GM21737 (cell line): ENCODE results near the gene RNF187.

Experiments
- ATAC-seq: cut with Tn5 transposase; IDR thresholded peaks from one replicate; pipeline ENCODE4 v1.9.1; 2021; ENCODE audit warnings: mild to moderate bottlenecking, moderate library complexity; ENCODE audit not compliant: unreplicated experiment

The RNF187 gene

DNA sequence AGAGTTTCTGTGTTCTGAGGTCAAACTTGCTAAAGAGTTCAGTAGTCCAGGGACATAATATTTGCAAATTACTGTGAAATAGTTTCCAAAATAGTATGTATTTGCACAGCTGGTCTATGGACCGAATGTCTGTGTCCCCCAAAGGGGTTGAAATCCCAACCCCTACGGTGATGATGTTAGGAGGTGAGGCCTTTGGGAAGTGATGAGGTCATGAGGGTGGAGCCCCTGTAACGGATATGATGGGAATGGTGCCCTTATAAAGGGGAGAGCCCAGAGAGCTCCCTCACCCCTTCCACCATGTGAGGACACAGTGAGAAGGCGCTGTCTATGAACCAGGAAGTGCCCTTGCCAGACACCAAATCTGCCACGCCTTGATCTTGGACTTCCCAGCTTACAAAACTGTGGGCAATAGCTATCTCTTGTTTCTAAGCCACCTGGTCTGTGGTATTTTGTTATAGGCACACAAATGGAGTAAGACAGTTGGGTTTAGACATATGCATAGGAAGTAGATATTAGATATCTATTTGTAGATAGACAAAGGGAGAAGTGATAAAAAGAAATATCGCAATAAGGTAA lies 21.7 kb downstream of the RNF187 start:
- ATAC-seq: no peak

DNA sequence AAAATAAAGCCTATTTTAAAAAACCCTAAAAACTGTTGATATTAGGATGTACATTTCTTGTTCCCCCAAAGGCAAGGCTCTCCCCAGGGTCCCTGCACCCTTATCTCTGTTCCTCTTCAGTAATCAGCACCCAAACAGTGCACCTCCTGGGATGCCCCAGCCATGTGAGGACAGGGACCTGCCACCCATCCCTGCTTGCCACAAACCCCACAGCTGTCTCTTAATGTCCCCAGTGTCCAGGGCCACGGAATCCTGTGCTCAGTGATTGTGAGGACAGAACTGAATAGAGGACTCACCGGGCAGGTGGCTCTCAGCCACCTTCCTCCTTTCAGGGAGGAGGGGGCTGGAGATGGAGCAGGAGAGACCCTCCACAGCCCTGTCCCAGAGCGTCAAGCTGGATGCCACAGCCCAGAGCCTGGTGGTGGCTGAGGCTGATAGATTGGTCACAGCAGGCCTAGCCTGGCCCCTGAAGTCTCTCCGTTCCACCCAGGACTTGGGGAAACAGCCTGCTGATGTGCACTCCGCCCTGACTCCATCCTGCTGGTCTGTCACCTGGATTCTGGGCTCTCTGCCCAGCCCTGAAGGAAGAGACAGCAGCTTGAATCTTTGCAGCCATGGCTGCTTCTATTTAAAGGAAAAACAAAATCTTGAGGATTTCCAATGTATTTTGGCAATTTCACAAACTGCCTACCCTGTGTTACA lies 23.1 kb downstream of the RNF187 start:
- no peak for ATAC-seq

DNA sequence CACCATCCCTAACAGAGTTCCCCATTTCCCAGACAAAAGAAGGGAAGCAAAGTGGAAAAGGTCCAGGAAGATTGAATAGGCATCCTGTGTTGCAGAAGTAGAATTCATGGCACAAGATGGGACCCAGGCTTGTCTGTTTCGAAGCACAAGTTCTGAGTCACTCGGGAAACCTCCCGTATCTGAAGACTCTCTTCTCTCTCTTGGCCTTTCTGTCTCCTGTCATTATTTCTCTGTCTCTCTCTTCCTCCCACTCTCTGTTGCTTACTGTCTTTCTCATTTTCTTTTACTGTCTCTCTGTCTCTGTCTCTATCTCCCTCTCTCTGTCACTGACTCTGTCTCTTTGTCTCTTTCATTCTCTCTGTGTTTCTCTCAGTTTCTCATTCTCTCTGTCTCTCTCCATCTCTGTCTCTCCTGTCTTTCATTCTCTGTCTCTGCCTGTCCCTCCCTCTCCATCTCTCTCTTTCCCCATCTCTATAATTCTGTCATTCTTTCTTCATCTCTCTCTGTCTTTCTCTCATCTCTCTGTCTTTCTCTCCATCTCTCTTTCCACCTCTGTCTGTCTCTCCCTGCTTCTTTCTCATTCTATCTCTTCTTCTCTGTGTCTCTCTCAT lies 23.7 kb downstream of the RNF187 start:
- no peak for ATAC-seq

DNA sequence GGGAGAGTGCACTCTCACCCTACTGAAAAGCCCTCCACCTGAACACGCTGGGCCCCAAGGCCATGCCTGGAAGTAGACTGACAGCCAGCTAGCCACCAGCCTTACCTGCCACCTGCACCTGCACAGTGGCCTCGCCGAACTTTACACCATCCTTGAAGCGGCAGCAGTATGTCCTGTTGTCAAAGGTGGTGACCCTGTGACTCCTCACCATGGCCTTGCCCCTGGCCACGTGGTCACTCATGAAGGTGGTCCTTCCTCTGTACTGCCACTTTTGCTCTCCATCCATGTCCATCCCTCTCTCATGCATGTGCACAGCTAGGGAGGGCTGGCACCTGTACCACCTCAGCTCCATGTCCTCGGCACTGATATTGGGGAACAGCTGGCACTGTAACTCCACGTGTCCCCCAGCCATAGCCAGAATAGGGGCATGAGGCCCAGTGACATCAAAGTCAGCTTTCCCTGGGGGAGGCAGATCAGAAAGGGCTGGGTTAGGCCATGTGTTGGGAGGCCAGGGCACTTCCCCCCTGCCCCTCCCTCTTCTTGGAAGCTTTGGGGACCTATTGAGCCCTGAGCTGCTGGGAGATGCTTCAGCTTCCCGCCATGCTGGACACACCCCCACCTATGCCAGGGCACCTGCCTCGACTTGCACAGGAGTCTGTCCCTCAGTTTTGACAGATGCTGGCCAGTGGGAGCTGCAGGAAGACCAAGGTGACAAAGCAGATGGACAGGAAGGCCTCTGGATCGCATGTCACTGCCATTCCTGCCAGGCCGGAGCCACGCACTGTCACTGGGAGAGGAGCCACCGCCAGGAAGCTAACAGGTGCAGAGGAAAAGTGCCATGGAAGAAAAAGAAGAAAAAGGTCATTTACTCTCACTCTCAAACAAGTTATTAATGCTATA lies 24.6 kb downstream of the RNF187 start:
- no peak for ATAC-seq

DNA sequence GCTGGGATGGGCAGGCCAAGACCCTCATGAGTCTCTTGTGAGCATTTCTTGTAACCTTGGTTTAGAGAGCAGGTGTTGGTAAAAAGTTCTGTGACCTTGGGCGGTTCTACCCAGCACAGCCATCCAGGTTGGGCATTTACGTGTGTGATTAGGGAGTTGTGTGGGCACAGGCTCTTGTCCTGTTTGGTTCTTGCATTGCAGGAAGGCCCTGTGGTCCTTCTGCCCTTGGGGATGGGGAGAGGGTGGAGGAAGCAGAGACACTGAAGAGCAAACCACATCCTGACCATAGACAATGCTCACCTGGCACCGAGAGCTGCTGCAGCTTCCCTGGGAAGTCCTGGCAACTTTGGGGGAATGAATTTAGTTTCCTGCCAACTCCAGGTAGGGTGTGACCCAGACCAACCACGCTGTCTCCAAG lies 25.6 kb downstream of the RNF187 start:
- no peak for ATAC-seq

DNA sequence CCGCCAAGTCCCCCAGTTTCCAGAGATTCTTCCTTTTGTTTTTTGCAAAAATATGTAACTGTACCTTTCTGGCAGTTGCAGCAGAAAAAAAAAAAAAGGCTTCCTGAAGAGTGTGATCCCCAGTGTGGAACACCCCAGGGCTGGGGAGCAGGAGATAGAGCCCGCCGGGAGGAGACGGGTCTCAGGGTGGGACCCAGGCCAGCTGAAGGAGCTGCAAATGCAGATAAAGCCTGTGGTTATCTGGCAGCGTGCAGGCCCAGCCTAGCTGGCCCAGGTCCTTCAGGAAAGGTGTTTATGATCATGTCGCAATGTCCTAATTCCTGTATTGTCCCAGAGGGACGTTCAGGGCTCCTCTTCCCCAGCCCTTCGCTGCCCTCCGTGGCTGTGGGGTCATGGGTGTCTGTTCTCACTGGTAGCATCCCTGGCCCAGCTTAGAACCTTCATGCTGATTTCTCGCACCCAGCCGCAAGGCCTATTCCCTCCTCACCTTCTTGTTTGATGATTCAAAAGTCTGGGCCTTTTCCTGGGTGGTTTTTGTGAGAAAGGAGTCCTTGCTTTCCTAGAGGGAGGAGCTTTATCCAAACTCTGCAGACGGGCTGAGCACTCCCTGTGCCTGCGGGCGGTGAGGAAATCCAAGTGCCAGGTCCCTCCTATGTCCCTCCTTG lies 26.2 kb downstream of the RNF187 start:
- ATAC-seq: no peak

DNA sequence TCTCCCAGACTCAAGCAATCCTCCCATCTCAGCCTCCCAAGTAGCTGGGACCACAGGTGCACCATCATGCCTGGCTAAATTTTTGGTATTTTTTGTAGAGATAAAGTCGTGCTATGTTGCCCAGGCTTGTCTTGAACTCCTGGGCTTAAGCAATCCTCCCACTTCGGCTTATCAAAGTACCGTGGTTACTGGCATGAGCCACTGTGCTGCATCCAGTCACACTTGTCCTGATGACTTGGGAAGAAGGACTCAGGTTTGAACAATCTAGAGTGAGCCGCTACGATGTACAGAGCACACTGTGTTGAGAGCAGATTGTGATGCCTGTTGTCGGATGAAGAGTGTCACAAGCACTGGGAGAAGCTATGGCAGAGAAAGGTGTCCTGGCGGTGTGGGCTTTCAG lies 27.2 kb downstream of the RNF187 start:
- no peak for ATAC-seq

DNA sequence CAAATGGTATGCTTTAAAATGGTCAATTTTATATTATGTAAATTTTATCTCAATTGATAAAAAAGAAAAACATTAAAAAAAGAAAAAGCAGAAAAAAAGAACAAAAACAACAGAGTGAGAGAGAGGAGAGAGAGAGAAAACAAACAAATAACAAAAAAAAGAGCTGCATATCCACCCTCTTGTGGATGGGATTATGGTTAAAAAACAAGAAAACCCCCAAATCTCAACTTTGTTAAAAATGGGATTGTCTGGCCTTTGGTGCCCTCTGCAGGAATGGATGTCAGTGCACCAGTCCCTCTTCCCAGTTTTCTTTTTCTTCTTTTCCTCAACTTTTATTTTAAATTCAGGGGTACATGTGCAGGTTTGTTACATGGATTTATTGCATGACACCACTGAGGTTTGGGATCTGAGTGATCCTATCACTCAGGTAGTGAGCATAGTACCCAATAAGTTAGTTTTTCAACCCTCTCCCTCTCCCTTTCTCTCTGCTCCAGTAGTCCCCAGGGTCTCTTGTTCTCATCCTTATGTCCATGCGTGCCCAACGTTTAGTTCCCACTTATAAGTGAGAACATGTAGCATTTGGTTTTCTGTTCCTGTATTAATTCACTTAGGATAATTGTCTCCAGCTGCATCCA lies 28.1 kb downstream of the RNF187 start:
- ATAC-seq: no peak

DNA sequence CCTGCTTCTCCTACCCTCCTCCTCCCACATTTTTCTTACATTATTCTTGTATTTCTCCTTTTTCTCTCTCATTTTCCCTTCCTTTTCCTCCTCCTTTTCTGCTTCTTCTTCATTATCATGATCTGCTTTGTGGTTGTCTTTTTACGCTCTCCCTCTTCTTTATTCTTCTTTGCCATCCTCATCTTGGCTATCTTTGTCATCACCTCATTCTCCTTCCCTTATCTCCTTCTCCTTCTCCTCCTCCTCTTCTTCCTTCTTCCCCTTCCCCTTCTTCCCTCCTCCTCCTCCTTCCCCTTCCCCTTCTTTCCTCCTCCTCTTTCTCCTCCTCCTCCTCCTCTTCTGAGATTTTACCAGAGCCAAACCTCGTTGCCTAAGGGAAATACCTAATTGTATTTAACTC lies 30.5 kb downstream of the RNF187 start:
- ATAC-seq: no peak

DNA sequence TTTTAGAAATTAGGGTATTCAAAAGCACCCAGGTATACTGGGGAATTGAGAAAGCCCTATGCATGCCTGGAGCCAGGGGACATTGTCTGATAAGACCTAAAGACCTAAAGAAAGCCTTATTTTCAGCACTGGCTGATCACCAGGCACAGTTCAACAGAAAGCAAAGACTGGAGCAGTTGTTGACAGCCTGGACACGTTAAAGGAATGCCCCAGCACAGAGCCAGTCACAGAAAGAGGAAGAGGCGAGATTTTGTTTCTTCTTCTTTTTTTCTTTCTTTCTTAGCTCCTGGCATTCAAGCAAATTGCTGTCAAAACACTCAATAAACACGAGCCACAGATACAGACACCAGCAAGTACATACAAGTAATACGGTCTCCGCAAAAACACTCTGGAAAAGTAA lies 40.4 kb downstream of the RNF187 start:
- no peak for ATAC-seq

DNA sequence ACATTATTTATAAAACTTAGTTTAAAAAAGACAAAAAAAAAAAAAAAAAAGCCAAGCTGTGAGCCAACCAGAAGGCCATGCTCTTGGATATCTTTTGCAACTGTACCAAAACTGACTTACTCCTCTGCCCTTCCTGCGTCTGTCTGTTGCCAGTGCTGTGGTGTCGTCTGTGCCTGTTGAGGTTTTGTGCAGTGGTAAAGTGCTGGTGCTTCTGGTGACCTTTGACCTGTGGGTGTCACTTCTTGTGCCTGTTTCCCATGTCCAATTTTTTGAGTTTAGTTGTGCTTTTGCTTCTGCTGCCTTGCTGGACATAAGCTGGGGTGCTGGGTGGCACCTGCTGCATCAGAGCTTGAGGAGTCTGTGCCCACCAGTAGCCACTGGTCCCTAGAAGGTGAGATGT lies 41.4 kb downstream of the RNF187 start:
- no peak for ATAC-seq

DNA sequence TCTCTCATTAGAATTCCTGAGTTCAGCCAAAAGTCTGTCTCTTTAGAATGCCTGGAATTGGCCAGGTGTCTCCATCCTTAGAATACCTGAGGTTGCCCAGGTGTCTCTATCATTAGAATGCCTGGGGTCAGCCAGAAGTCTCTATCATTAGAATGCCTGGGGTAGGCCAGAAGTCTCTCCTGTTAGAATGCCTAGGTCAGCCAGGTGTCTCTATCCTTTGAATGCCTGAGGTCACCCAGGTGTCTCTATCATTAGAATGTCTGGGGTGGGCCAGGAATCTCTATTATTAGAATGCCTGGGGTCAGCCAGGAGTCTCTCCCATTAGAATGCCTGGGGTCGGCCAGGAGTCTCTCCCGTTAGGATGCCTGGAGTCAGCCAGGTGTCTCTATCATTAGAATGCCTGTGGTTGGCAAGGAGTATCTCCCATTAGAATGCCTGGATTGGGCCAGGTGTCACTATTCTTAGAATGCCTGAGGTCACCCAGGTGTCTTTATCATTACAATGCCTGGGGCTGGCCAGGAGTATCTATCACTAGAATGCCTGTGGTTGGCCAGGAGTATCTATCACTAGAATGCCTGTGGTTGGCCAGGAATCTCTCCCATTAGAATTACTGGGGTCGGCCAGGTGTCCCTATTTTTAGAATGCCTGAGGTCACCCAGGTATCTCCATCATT lies 43.0 kb downstream of the RNF187 start:
- no peak for ATAC-seq

DNA sequence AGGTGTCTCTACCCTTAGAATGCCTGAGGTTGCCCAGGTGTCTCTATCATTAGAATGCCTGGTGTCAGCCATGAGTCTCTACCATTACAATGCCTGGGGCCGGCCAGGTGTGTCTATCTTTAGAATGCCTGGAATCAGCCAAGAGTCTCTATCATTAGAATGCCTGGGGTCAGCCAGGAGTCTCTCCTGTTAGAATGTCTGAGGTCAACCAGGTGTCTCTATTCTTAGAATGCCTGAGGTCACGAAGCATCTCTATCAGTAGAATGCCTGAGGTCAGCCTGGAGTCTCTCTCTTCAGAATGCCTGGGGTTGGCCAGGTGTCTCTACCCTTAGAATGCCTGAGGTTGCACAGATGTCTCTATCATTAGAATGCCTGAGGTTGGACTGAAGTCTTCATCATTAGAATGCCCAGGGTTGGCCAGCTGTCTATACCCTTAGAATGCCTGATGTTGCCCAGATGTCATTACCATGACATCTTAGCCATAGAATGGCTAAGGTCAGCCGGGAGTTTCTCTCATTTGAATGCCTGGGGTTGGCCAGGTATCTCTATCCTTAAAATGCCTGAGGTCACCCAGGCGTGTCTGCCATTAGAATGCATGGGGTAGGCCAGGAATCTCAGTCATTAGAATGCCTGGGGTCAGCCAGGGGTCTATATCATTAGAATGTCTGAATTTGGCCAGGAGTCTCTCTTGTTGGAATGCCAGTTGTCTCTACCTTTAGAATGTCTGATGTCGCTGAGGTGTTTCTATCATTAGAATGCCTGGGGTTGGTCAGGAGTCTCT lies 44.0 kb downstream of the RNF187 start:
- no peak for ATAC-seq

DNA sequence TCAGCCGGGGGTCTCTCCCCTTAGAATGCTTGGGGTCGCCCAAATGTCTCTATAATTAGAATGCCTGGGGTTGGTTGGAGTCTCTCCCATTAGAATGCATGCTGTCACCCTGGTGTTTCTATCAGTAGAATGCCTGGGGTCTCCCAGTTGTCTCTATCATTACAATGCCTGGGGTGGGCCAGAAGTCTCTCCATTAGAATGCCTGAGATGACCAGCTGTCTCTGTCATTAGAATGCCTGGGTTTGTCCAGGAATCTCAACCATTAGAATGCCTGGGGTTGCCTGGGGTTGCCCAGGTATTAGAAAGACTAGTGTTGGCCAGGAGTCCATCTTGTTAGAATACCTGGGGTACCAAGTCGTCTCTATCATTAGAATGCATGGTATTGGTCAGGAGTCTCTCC lies 51.6 kb downstream of the RNF187 start:
- no peak for ATAC-seq

DNA sequence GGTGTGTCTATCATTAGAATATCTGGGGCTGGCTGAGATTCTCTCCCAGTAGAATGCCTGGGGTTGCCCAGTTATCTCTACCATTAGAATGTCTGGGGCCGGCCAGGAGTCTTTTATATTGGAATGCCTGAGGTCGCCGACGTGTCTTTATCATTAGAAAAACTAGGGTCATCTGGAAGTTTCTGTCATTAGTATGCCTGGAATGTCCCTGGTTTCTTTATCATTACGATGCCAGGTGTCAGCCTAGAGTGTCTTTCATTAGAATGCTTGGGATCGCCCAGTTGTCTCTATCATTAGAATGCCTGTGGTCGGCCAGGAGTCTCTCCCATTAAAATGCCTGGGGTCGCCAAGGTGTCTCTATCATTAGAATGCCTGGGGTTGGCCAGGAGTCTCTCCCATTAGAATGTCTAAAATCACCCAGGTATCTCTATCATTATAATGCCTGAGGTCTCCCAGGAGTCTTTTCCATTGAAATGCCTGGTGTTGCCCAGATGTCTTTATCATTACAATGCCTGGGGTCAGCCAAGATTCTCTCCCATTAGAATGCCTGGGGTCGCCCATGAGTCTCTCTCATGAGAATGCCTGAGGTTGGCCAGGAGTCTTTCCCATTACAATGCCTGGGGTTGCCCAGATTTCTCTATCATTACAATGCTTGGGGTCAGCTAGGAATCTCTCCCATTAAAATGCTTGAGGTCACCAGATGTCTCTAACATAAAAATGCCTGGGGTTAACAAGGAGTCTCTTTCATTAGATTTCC lies 53.2 kb downstream of the RNF187 start:
- no peak for ATAC-seq

DNA sequence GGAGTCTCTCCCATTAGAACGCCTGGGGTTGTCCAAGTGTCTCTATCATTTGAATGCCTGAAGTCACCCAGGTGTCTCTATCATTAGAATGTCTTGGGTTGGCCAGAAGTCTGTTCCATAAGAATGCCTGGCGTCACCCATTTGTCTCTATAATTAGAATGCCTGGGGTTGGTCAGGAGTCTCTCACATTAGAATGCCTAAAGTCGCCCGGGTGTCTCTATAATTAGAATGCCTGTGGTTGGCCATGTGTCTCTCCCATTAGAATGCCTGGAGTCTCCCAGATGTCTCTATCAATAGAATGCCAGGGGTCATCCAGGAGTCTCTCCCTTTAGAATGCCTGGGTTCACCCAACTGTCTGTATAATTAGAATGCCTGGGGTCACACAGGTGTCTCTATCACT lies 54.5 kb downstream of the RNF187 start:
- no peak for ATAC-seq

DNA sequence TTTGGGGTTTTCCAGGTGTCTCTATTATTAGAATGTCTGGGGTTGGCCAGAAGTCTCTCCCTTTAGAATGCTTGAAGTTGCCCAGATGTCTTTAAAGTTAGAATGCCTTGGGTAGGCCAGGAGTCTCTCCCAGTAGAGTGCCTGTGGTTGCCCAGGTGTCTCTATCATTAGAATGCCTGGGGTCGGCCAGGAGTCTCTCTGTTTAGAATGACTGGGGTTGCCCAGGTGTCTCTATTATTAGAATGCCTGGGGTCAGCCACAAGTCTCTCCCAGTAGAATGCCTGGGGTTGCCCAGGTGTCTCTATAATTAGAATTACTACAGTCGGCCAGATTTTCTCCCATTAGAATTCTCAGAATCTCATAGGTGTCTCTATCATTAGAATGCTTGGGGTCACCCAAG lies 55.2 kb downstream of the RNF187 start:
- no peak for ATAC-seq

DNA sequence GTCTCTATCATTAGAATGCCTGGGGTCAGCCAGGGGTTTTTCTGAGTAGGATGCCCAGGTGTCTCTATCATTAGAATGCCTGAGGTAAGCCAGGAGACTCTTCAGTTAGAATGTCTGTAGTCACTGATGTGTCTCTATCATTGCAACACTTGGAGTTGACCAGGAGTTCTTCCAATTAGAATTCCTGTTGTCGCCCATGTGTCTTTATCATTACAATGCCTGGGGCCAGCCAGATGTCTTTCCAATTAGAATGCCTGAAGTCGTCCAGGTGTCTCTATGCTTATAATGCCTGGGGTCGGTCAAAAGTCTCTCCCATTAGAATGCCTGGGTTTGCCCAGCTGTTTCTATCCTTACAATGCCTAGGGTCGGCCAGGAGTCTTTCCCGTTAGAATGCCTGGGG lies 55.8 kb downstream of the RNF187 start:
- no peak for ATAC-seq

DNA sequence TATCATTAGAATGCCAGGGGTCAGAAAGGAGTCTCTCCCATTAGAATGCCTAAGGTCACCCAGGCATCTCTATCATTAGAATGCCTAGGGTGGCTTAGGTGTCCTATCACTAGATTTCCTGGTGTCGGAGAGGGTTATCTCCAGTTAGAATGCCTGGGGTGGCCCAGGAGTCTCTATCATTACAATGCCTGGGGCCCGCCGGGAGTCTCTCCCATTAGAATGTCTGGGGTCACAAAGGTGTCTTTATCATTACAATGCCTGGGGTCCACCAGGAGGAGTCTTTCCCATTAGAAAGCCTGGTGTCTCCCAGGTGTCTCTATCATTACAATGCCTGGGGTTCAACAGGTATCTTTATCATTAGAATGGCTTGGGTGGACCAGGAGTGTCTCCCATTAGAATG lies 56.2 kb downstream of the RNF187 start:
- ATAC-seq: no peak
